ENCODE measurements around the gene ZFP36. TPM values are rescaled to one million over a fixed set of nuclear protein-coding genes. Genes with fewer than 3 reads are reported as not detected.

The ZFP36 gene
- total RNA-seq, 1 donor from 2014 or later = 105 TPM

GRCh38 chr19:39363901-39364457, 42.7 kb upstream of the ZFP36 start:
- no peaks in the 10 kb centered on the region for H3K9me3 Mint-ChIP-seq (ENCODE audit: unreplicated experiment)
- H3K4me3 Mint-ChIP-seq (ENCODE audit: unreplicated experiment) = no peak overlapping the region
- peaks cover 19% of the 10 kb centered on the region for H3K36me3 Mint-ChIP-seq (ENCODE audit: unreplicated experiment)
- no peak for TF ChIP-seq CTCF (IDR thresholded peaks at IDR 0.05)
- H3K27me3 Mint-ChIP-seq (ENCODE audit: unreplicated experiment) = no peaks in the 10 kb centered on the region
- peaks cover 31% of the 10 kb centered on the region for H3K4me1 Mint-ChIP-seq (ENCODE audit: unreplicated experiment)
- no peak for DNase-seq (ENCODE audit: extremely low spot score, unreplicated experiment)
- peak overlapping the region; percentile 89 for H3K27ac Mint-ChIP-seq (ENCODE audit: unreplicated experiment)

DNA sequence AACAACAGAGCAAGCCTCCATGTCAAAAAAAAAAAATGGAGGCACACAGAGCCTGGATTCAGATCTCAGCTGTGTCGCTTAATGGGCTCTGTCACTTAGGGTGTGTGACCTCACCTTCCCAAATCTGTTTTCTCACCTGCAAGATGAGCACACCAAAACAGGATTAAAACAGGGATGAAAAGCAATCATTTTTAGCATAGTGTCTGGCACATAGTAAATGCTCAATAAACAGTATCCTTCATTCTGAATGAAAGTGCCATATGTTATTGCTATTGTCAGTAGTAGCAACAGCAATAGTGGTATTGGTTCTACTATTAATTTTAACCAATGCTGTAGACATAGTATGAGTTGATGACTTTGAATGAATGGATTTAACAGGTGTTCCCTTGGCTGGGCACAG, 41.1 kb upstream of the ZFP36 start:
- Mint-ChIP-seq H3K4me3 (ENCODE audit: unreplicated experiment) (no peak overlapping the region), H3K36me3 (ENCODE audit: unreplicated experiment) (peaks cover 20% of the 10 kb centered on the region), H3K27me3 (ENCODE audit: unreplicated experiment) (no peaks in the 10 kb centered on the region), H3K4me1 (ENCODE audit: unreplicated experiment) (peaks cover 31% of the 10 kb centered on the region), H3K27ac (ENCODE audit: unreplicated experiment) (no peak overlapping the region), H3K9me3 (ENCODE audit: unreplicated experiment) (no peaks in the 10 kb centered on the region)
- no peak for TF ChIP-seq CTCF (IDR thresholded peaks at IDR 0.05)
- DNase-seq (ENCODE audit: extremely low spot score, unreplicated experiment) = no peak

GRCh38 chr19:39369200-39369599, 37.4 kb upstream of the ZFP36 start:
- H3K36me3 Mint-ChIP-seq (ENCODE audit: unreplicated experiment) = peaks cover 27% of the 10 kb centered on the region

DNA sequence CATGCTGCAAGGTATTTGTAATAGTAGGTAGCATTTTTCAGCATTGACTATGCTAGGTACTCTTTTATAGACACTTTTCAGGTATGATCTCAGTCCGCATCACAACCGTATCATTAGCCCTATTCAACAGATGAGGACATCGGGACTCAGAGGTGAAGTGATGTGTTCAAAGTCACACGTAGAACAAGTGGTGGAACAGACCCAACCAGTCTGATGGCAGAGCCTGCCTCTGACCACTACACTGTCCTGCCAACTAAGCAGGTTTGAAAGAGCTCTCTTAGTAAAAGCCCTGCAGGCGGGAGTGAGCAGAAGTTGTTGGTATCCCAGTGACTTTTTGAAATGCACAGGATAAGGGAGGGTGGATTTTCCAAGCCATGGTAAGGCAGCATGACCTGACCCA, 35.9 kb upstream of the ZFP36 start:
- H3K4me1 Mint-ChIP-seq (ENCODE audit: unreplicated experiment) = peaks cover 17% of the 10 kb centered on the region
- peaks cover 34% of the 10 kb centered on the region for H3K36me3 Mint-ChIP-seq (ENCODE audit: unreplicated experiment)
- no peaks in the 10 kb centered on the region for H3K27me3 Mint-ChIP-seq (ENCODE audit: unreplicated experiment)
- no peak overlapping the region for H3K27ac Mint-ChIP-seq (ENCODE audit: unreplicated experiment)
- H3K4me3 Mint-ChIP-seq (ENCODE audit: unreplicated experiment) = no peak overlapping the region
- no peak for DNase-seq (ENCODE audit: extremely low spot score, unreplicated experiment)
- TF ChIP-seq CTCF (IDR thresholded peaks at IDR 0.05) = no peak
- no peaks in the 10 kb centered on the region for H3K9me3 Mint-ChIP-seq (ENCODE audit: unreplicated experiment)

More at GRCh38 chr19:39369200-39369599, 37.4 kb upstream of the ZFP36 start:
- H3K4me1 Mint-ChIP-seq (ENCODE audit: unreplicated experiment) = peaks cover 22% of the 10 kb centered on the region
- H3K9me3 Mint-ChIP-seq (ENCODE audit: unreplicated experiment) = no peaks in the 10 kb centered on the region
- H3K27ac Mint-ChIP-seq (ENCODE audit: unreplicated experiment) = no peak overlapping the region
- no peak overlapping the region for H3K4me3 Mint-ChIP-seq (ENCODE audit: unreplicated experiment)
- no peaks in the 10 kb centered on the region for H3K27me3 Mint-ChIP-seq (ENCODE audit: unreplicated experiment)
- TF ChIP-seq CTCF (IDR thresholded peaks at IDR 0.05) = no peak
- no peak for DNase-seq (ENCODE audit: extremely low spot score, unreplicated experiment)

DNA sequence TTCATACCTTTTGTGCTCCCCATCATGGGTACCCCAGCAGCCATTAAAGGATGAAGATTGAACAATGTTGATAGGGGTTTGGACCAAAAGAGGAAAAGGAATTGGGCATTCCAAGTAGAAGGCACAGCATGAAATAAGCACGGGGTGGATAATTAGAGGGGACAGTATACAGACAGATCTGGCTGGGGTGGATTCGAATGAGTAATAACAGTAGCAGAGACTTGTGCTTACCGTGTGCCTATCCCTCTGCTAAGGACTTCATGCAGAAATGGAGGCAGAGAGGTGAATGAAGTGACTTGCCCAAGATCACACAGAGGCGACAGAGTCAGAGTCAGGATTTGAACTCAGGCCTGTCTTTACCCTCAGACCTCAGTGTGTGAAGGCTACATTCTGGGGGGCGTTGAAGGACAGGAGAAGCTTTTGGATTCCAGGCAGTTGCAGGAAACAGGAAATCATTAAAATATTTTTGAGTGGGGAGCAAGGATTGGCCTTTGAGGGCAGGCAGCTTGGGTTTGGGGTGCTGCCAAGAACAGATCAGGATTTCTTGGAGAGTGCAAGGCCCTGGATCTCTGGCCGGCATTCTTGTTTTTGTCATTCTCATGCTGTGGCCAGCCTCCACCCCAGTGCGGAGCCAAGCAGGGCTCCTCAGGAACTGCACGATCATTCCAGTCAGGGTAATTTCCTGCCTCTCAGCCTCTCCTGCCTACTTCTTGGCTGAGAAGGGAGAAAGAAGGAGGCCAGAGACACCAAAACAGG, 34.4 kb upstream of the ZFP36 start:
- no peaks in the 10 kb centered on the region for H3K9me3 Mint-ChIP-seq (ENCODE audit: unreplicated experiment)
- peaks cover 43% of the 10 kb centered on the region for H3K36me3 Mint-ChIP-seq (ENCODE audit: unreplicated experiment)
- no peak for DNase-seq (ENCODE audit: extremely low spot score, unreplicated experiment)
- H3K4me3 Mint-ChIP-seq (ENCODE audit: unreplicated experiment) = no peak overlapping the region
- H3K27me3 Mint-ChIP-seq (ENCODE audit: unreplicated experiment) = no peaks in the 10 kb centered on the region
- peak overlapping the region; percentile 88 for H3K27ac Mint-ChIP-seq (ENCODE audit: unreplicated experiment)
- TF ChIP-seq CTCF (IDR thresholded peaks at IDR 0.05) = no peak
- H3K4me1 Mint-ChIP-seq (ENCODE audit: unreplicated experiment) = peaks cover 17% of the 10 kb centered on the region
